GM18951 (cell line): ENCODE data around the gene LYSMD2.

Experiments used
- POLR2A ChIP-seq: IDR thresholded peaks from 4 replicates; pipeline ENCODE4 v1.6.1; 2011; ENCODE audit warnings: mild to moderate bottlenecking; ENCODE audit not compliant: insufficient read length, insufficient read depth; ENCODE audit errors: extremely low read depth
- in situ Hi-C: fragments of 300-500 bp; cut with MboI; formaldehyde crosslinking; loops from one replicate; pipeline ENCODE4 v1.12.0; 2022; ENCODE audit warnings: low sequenced_read_pairs, mixed read lengths, inconsistent platforms; ENCODE audit not compliant: unreplicated experiment

The LYSMD2 gene

GRCh38 chr15:51681303-51681963 lies 56.0 kb downstream of the LYSMD2 start, which contains the start of gene SCG3:
Gene SCG3 (plus strand): TSS chr15:51681503. CDS start chr15:51681756, 253 bp downstream.
- in situ Hi-C loops: no loop called here

GRCh38 chr15:51680321-51680720 lies 57.1 kb downstream of the LYSMD2 start:
- in situ Hi-C loops: no loop called here
- TF ChIP-seq POLR2A: no peak

More at GRCh38 chr15:51681303-51681963, 56.0 kb downstream of the LYSMD2 start, which contains the start of gene SCG3:
- TF ChIP-seq POLR2A: no peak

GRCh38 chr15:51678096-51678495 lies 59.4 kb downstream of the LYSMD2 start:
- TF ChIP-seq POLR2A: no peak

GRCh38 chr15:51677452-51677851 lies 60.0 kb downstream of the LYSMD2 start:
- in situ Hi-C loops: no loop called here

More at GRCh38 chr15:51678096-51678495, 59.4 kb downstream of the LYSMD2 start:
- in situ Hi-C loops: no loop called here

GRCh38 chr15:51677021-51677420 lies 60.4 kb downstream of the LYSMD2 start:
- in situ Hi-C loops: no loop called here
- no peak for TF ChIP-seq POLR2A

More at GRCh38 chr15:51677452-51677851, 60.0 kb downstream of the LYSMD2 start:
- no peak for TF ChIP-seq POLR2A

GRCh38 chr15:51675234-51675633 lies 62.2 kb downstream of the LYSMD2 start:
- in situ Hi-C loops: no loop called here
- TF ChIP-seq POLR2A: no peak
